H1 (cell line): ENCODE measurements around the gene CDKN2A. TPM values are rescaled to one million over a fixed set of nuclear protein-coding genes. Genes with fewer than 3 reads are reported as not detected.

Experiments used
- CTCF ChIA-PET: fragments of 300-600 bp; sonication (Branson Sonifier 250); formaldehyde crosslinking; loops from one replicate; lab custom pipeline; 2021; ENCODE audit not compliant: partially characterized antibody; lab: Charles Lee
- POLR2A ChIA-PET: fragments of 300-600 bp; sonication (Branson Sonifier 250); formaldehyde crosslinking; loops from one replicate; lab custom pipeline; 2021; ENCODE audit warnings: inconsistent platforms; ENCODE audit not compliant: partially characterized antibody; lab: Charles Lee
- DNase-seq, 2 experiments: peaks; one replicate each; pipeline versions ENCODE4 v3.0.0 to v3.0.0-alpha.2; 2010 to 2022; ENCODE audit warnings: low spot score in 2 of 2, low read depth in 1 of 2, mixed read lengths in 1 of 2
- FAIRE-seq: peaks from 2 replicates; lab custom pipeline; 2011; peaks lifted over from hg19 to GRCh38; lab: Jason Lieb, UNC
- H2AFZ ChIP-seq: 2 replicates; pipeline ENCODE4 v1.8.1; 2012; ENCODE audit warnings: low read length, inconsistent platforms
- H2AK5ac ChIP-seq: 2 replicates; pipeline ENCODE4 v1.6.1; 2013; ENCODE audit warnings: low read depth, low read length
- H2BK120ac ChIP-seq: replicated peaks from 2 replicates; pipeline ENCODE3; 2013; ENCODE audit warnings: low read depth, low read length, inconsistent platforms
- H2BK12ac ChIP-seq: 2 replicates; pipeline ENCODE4 v1.6.1; 2013; ENCODE audit warnings: low read depth, low read length
- H2BK15ac ChIP-seq: 2 replicates; pipeline ENCODE4 v1.6.1; 2013; ENCODE audit warnings: low read length
- H2BK20ac ChIP-seq: 2 replicates; pipeline ENCODE4 v1.6.1; 2013; ENCODE audit warnings: low read length
- H2BK5ac ChIP-seq: 2 replicates; pipeline ENCODE4 v1.6.1; 2013; ENCODE audit warnings: low read depth, low read length
- H3K14ac ChIP-seq: 2 replicates; pipeline ENCODE4 v1.6.1; 2013; ENCODE audit warnings: inconsistent platforms; ENCODE audit not compliant: insufficient read length
- H3K18ac ChIP-seq: 2 replicates; pipeline ENCODE4 v1.6.1; 2013; ENCODE audit warnings: low read length; ENCODE audit errors: extremely low read depth
- H3K23ac ChIP-seq: 2 replicates; pipeline ENCODE4 v1.6.1; 2013; ENCODE audit warnings: inconsistent platforms; ENCODE audit not compliant: insufficient read length
- H3K23me2 ChIP-seq: 2 replicates; pipeline ENCODE4 v1.6.1; 2013; ENCODE audit warnings: low read depth, low read length
- H3K27ac ChIP-seq: 2 replicates; pipeline ENCODE4 v1.6.1; 2011; ENCODE audit warnings: low read depth, low read length, inconsistent platforms
- H3K27me3 ChIP-seq, 4 experiments: replicated peaks in 1 of 4; 1 replicate in 1 of 4; 2 replicates in 3 of 4; pipeline versions ENCODE4 v1.6.1 to v1.8.1; 2011 to 2013; ENCODE audit warnings: low read length in 3 of 4, mild to moderate bottlenecking in 3 of 4, inconsistent platforms in 2 of 4, mixed read lengths in 2 of 4, moderate library complexity in 1 of 4; ENCODE audit not compliant: control insufficient read depth in 3 of 4, insufficient read depth in 3 of 4; ENCODE audit errors: extremely low read depth in 1 of 4
- H3K36me3 ChIP-seq, 4 experiments: 2 replicates each; pipeline versions ENCODE4 v1.6.1 to v1.8.1; 2011 to 2013; ENCODE audit warnings: mild to moderate bottlenecking in 4 of 4, low read length in 3 of 4, moderate library complexity in 2 of 4, control low read depth in 1 of 4, inconsistent platforms in 1 of 4; ENCODE audit not compliant: insufficient read depth in 4 of 4, control insufficient read depth in 2 of 4
- H3K4ac ChIP-seq: replicated peaks from 2 replicates; pipeline ENCODE3; 2013; ENCODE audit warnings: low read length, low read depth, mixed read lengths, inconsistent platforms; ENCODE audit not compliant: insufficient read length
- H3K4me1 ChIP-seq, 4 experiments: replicated peaks in 1 of 4; 1 replicate in 1 of 4; 2 replicates in 3 of 4; pipeline versions ENCODE4 v1.6.1 to v1.8.1; 2011 to 2013; ENCODE audit warnings: low read length in 3 of 4, inconsistent platforms in 2 of 4, mixed read lengths in 1 of 4; ENCODE audit not compliant: insufficient read depth in 4 of 4, control insufficient read depth in 3 of 4
- H3K4me2 ChIP-seq, 2 experiments: 2 replicates each; pipeline versions ENCODE4 v1.6.1 to v1.8.1; 2011 to 2013; ENCODE audit warnings: low read depth in 2 of 2, low read length in 2 of 2, control low read depth in 1 of 2, inconsistent platforms in 1 of 2, mild to moderate bottlenecking in 1 of 2; ENCODE audit not compliant: insufficient read depth in 1 of 2
- H3K4me3 ChIP-seq, 4 experiments: fragments of 200-600, 300-600 bp in 1 of 4; sonication (generic), shearing (Covaris generic), sonication (Bioruptor Twin) in 1 of 4; 2 replicates each; pipeline versions ENCODE4 v1.5.1 to v1.8.1; 2011 to 2016; ENCODE audit warnings: low read length in 4 of 4, low read depth in 3 of 4, control low read depth in 2 of 4, inconsistent platforms in 2 of 4, mild to moderate bottlenecking in 2 of 4, mixed read lengths in 1 of 4, moderate library complexity in 1 of 4; ENCODE audit not compliant: insufficient read depth in 2 of 4; ENCODE audit errors: extremely low read depth in 1 of 4
- H3K56ac ChIP-seq: replicated peaks from 2 replicates; pipeline ENCODE3; 2013; ENCODE audit warnings: low read depth, mild to moderate bottlenecking, mixed read lengths, low read length, inconsistent platforms; ENCODE audit not compliant: insufficient read length
- H3K79me1 ChIP-seq: 2 replicates; pipeline ENCODE4 v1.6.1; 2013; ENCODE audit warnings: low read depth, low read length, control low read depth
- H3K79me2 ChIP-seq, 2 experiments: 2 replicates each; pipeline versions ENCODE4 v1.6.1 to v1.8.1; 2012 to 2013; ENCODE audit warnings: low read length in 2 of 2, mild to moderate bottlenecking in 2 of 2, inconsistent platforms in 1 of 2; ENCODE audit not compliant: insufficient read depth in 2 of 2, control insufficient read depth in 1 of 2
- H3K9ac ChIP-seq, 4 experiments: replicated peaks in 1 of 4; 1 replicate in 1 of 4; 2 replicates in 3 of 4; pipeline versions ENCODE4 v1.6.1 to v1.8.1; 2011 to 2013; ENCODE audit warnings: low read depth in 3 of 4, low read length in 3 of 4, control low read depth in 2 of 4, mild to moderate bottlenecking in 2 of 4, moderate library complexity in 2 of 4, inconsistent platforms in 1 of 4; ENCODE audit errors: extremely low read depth in 1 of 4
- H3K9me3 ChIP-seq, 2 experiments: 2 replicates each; pipeline versions ENCODE4 v1.6.1 to v1.8.1; 2012 to 2013; ENCODE audit warnings: mild to moderate bottlenecking in 2 of 2, moderate library complexity in 2 of 2, control low read depth in 1 of 2, inconsistent platforms in 1 of 2, low read depth in 1 of 2, low read length in 1 of 2, mixed read lengths in 1 of 2; ENCODE audit not compliant: insufficient read depth in 2 of 2
- H4K20me1 ChIP-seq, 2 experiments: replicated peaks in 1 of 2; 2 replicates each; pipeline versions ENCODE3 to v1.8.1; 2011 to 2013; ENCODE audit warnings: inconsistent platforms in 2 of 2, low read length in 2 of 2, mild to moderate bottlenecking in 1 of 2; ENCODE audit not compliant: insufficient read depth in 2 of 2, control insufficient read depth in 1 of 2
- H4K5ac ChIP-seq: 2 replicates; pipeline ENCODE4 v1.6.1; 2013; ENCODE audit warnings: low read length, low read depth, mixed read lengths, inconsistent platforms; ENCODE audit not compliant: insufficient read length
- H4K8ac ChIP-seq: 2 replicates; pipeline ENCODE4 v1.8.0; 2013; ENCODE audit warnings: mild to moderate bottlenecking, moderate library complexity, low read length, inconsistent platforms; ENCODE audit not compliant: insufficient read depth; ENCODE audit errors: extremely low read depth
- H4K91ac ChIP-seq: replicated peaks from 2 replicates; pipeline ENCODE3; 2013; ENCODE audit warnings: low read length, mixed read lengths, inconsistent platforms; ENCODE audit not compliant: insufficient read length
- WGBS, 2 experiments: shearing (Covaris generic) in 1 of 2; methylation state at CpG; one replicate each; pipeline versions ENCODE4 v1.1.6 to v1.1.7; 2013 to 2015; ENCODE audit warnings: low lambda C conversion rate in 2 of 2, mixed read lengths in 2 of 2, inconsistent platforms in 1 of 2, low coverage in 1 of 2, missing lambda C conversion rate in 1 of 2; ENCODE audit not compliant: insufficient replicate concordance in 2 of 2, insufficient coverage in 1 of 2, insufficient read length in 1 of 2; ENCODE audit errors: extremely low coverage in 1 of 2, missing lambda C conversion rate in 1 of 2; 5-methylcytosine and 5-hydroxymethylcytosine counted together
- polyA plus RNA-seq, 7 experiments: library from polyadenylated mRNA; depleted of rRNA in 3 of 7; stranded (reverse) in 5 of 7; unstranded in 2 of 7; fragments of >200 nt in 5 of 7; fragments of 200-250 nt in 2 of 7; gene quantifications; 1 replicate in 5 of 7; 2 replicates in 1 of 7; 4 replicates in 1 of 7; pipeline versions ENCODE4 v1.2.1 to v1.2.3, GENCODE V29; 2011 to 2013; ENCODE audit warnings: missing spikeins in 2 of 7, mixed read lengths in 2 of 7
- total RNA-seq: library from RNA; stranded (reverse); fragmentation: NEBNext Ultra II Directional; extraction: Animal tissue kit (Norgen Biotek cat#: 25700); gene quantifications from 2 replicates; pipeline ENCODE4 v1.2.1, GENCODE V29; 2021

Gene CDKN2A
- total and polyA plus RNA-seq, 2 of the 8 experiments (the other 6 are each of a cell fraction or from before 2014, with no cell fraction given), result 0.51 to 0.73 TPM

GRCh38 chr9:21970800-21971640 lies 23.2 kb downstream of the CDKN2A start:
- Histone ChIP-seq H3K18ac (no peak overlapping the region), H4K8ac (no peak overlapping the region; the same call in 1 of the 2 replicates), H3K79me2 (no peaks in the 10 kb centered on the region), H3K56ac (no peak overlapping the region), H3K79me1 (no peaks in the 10 kb centered on the region), H4K91ac (no peak overlapping the region), H2AFZ (no peak overlapping the region), H3K4ac (no peak overlapping the region), H3K4me3 (peak overlapping the region in 3 of 4 experiments; percentile 14 to 34 (median 26); a peak in 4 of 8 replicates), H4K5ac (no peak overlapping the region), H3K4me1 (peaks cover 11 to 21% (median 12%) of the 10 kb centered on the region in 4 experiments), H3K9me3 (0 out of 4 replicates have a peak, but pooled peaks cover 0 to 3% of the 10 kb centered on the region in 2 experiments), H4K20me1 (peaks cover 15 to 33% of the 10 kb centered on the region in 2 experiments), H2AK5ac (no peak overlapping the region), H3K27me3 (peaks cover 76 to 98% (median 89%) of the 10 kb centered on the region in 4 experiments), H3K14ac (no peak overlapping the region), H2BK120ac (no peak overlapping the region), H2BK20ac (no peak overlapping the region), H2BK15ac (no peak overlapping the region), H2BK5ac (no peak overlapping the region), H3K4me2 (peak overlapping the region; percentile 53 to 61), H3K27ac (no peak overlapping the region), H3K23ac (no peak overlapping the region), H2BK12ac (no peak overlapping the region; the same call in 1 of the 2 replicates), H3K36me3 (peaks cover 0 to 8% (median 0%) of the 10 kb centered on the region in 4 experiments; a peak in 2 of 8 replicates), H3K9ac (no peak overlapping the region), H3K23me2 (peaks cover 8% of the 10 kb centered on the region; the same call in 1 of the 2 replicates)
- ChIA-PET CTCF (interaction anchor here (0.6 to 7.4 kb wide), 12 partner anchors 12 to 1858 kb away, joined by 3 to 57 read pairs (median 4); partner anchors contain the start of genes CDKN2A, CDKN2B and CDKN2B-AS1), POLR2A (interaction anchor here (0.6 to 1.3 kb wide), 4 partner anchors 12 to 168 kb away, joined by 3 to 5 read pairs (median 3); no protein-coding TSS in a partner anchor)
- DNase-seq, result peak in 1 of 2 experiments; percentile 64
- no peak for FAIRE-seq
- WGBS, 2 experiments, result 3% methylated on average over 45 of the region's 45 CpGs; no CpG with 5 or more reads in 1 of the 2 experiments
